ENCODE results near the gene ZNF473.
"Not testable (repeated sequence)": the region's sequence is repeated elsewhere in the genome, so short reads cannot be mapped to it uniquely, and the experiment has no call there.

- not testable (repeated sequence) for TF ChIP-seq CTCF, POLR2A (IDR thresholded peaks at IDR 0.05)
These were observed 53.2 kb downstream of the ZNF473 start for GRCh38 chr19:50079014-50079413.

All from prostate gland (tissue), 2 donors.